HG03095 (cell line): ENCODE measurements around the gene MT1F.
"Not testable (repeated sequence)": the region's sequence is repeated elsewhere in the genome, so short reads cannot be mapped to it uniquely, and the experiment has no call there.

ENCODE experiments used
- ATAC-seq: cut with Tn5 transposase; IDR thresholded peaks from one replicate; pipeline ENCODE4 v1.9.1; 2021; ENCODE audit warnings: moderate library complexity; ENCODE audit not compliant: unreplicated experiment

Gene MT1F

GRCh38 chr16:56643080-56643778 lies 14.5 kb upstream of the MT1F start:
- ATAC-seq = no peak

GRCh38 chr16:56643833-56644232 lies 13.9 kb upstream of the MT1F start:
- no peak for ATAC-seq

- no peak for ATAC-seq
These were observed 12.4 kb upstream of the MT1F start for GRCh38 chr16:56645311-56645710.

- no peak for ATAC-seq
These were observed 11.9 kb upstream of the MT1F start for GRCh38 chr16:56645838-56646237.

GRCh38 chr16:56647641-56648431 lies 9.9 kb upstream of the MT1F start:
- ATAC-seq = no peak

GRCh38 chr16:56649271-56649670 lies 8.5 kb upstream of the MT1F start:
- no peak for ATAC-seq

GRCh38 chr16:56649820-56650219 lies 7.9 kb upstream of the MT1F start:
- ATAC-seq = no peak

- ATAC-seq = no peak
These were observed 6.2 kb upstream of the MT1F start, which contains the start of gene MT1B for GRCh38 chr16:56651586-56651985. TSS of gene MT1B (plus strand) at chr16:56651886. CDS start at chr16:56651954, 68 bp downstream.

- ATAC-seq = no peak
These were observed 5.2 kb upstream of the MT1F start for GRCh38 chr16:56652600-56652999.

GRCh38 chr16:56653218-56653617 lies 4.5 kb upstream of the MT1F start:
- no peak for ATAC-seq

- ATAC-seq = no peak
These were observed 642 bp downstream of the MT1F start for GRCh38 chr16:56658327-56658875.

GRCh38 chr16:56662357-56663354 lies 4.9 kb downstream of the MT1F start:
- ATAC-seq = no peak

- ATAC-seq = no peak
These were observed 6.7 kb downstream of the MT1F start for GRCh38 chr16:56664506-56664905.

- not testable (repeated sequence) for ATAC-seq
These were observed 7.8 kb downstream of the MT1F start for GRCh38 chr16:56665286-56666261.

- no peak for ATAC-seq
These were observed 10.1 kb downstream of the MT1F start, which contains the start of gene MT1G for GRCh38 chr16:56667581-56668571. TSS of gene MT1G (minus strand) at chr16:56668065. CDS start at chr16:56667993, 72 bp downstream.

- no peak for ATAC-seq
These were observed 11.5 kb downstream of the MT1F start, which contains the start of gene MT1H for GRCh38 chr16:56669005-56669839. TSS of gene MT1H (plus strand) at chr16:56669814. CDS start at chr16:56669885, 71 bp downstream.
